GM19438 (cell line): ENCODE measurements around the gene RNH1.

ENCODE experiments used
- ATAC-seq: cut with Tn5 transposase; IDR thresholded peaks from one replicate; pipeline ENCODE4 v1.9.1; 2021; ENCODE audit warnings: low read depth; ENCODE audit not compliant: unreplicated experiment

RNH1 gene

GRCh38 chr11:537622-538430 lies 30.8 kb upstream of the RNH1 start:
- no peak for ATAC-seq

GRCh38 chr11:536841-537621 lies 30.0 kb upstream of the RNH1 start, which contains the start of gene LRRC56:
Gene LRRC56, plus strand, starts transcription at chr11:537527. Its CDS starts 3,158 bp downstream, at chr11:540685.
- peak; percentile 57 for ATAC-seq

- ATAC-seq, result peak; percentile 63
These were observed 28.7 kb upstream of the RNH1 start, which contains the start of gene HRAS for GRCh38 chr11:535519-536454. Gene HRAS, minus strand, starts transcription at chr11:535576.

- peak; percentile 7 for ATAC-seq
These were observed 28.1 kb upstream of the RNH1 start for GRCh38 chr11:535210-535518.

- peak; percentile 2 for ATAC-seq
These were observed 27.6 kb upstream of the RNH1 start for GRCh38 chr11:534396-535209.

- ATAC-seq, result no peak
These were observed 26.7 kb upstream of the RNH1 start for GRCh38 chr11:533586-534395.

- ATAC-seq, result no peak
These were observed 26.0 kb upstream of the RNH1 start for GRCh38 chr11:532986-533585.

GRCh38 chr11:532527-532985 lies 25.5 kb upstream of the RNH1 start:
- no peak for ATAC-seq

GRCh38 chr11:531919-532526 lies 25.0 kb upstream of the RNH1 start:
- no peak for ATAC-seq

DNA sequence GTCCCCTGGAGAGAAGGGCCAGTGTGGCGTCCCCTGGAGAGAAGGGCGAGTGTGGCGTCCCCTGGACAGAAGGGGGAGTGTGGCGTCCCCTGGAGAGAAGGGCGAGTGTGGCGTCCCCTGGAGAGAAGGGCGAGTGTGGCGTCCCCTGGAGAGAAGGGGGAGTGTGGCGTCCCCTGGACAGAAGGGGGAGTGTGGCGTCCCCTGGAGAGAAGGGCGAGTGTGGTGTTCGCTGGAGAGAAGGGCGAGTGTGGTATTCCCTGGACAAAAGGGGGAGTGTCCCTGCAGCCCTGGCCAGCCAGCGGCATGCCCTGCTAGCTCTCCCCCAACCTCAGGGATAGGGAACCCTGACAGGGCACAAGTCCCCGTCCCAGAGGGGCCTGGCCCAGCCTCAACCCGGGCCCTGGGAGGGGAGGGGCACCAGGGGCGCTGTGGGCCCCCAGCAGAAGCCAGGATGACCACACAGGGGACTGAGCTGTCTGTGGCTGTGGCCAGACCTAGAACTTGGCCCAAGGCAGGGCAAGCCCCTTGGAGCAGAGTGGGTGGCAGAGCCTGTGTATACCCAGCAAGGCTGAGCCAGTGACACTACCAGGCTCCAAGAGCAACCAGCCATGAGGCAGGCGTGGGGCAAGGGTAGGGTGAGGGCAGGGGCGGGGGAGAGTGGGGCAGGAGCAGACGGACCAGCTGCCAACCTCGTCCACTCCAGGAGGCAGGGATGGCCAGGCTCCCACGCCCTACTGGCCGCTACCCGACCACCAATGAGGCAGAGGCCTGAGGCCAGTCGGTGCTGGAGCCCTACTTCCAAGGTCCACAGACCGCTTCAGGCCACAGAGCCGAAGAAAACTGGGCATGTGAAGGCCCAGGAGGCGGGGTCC lies 24.2 kb upstream of the RNH1 start:
- ATAC-seq, result no peak

DNA sequence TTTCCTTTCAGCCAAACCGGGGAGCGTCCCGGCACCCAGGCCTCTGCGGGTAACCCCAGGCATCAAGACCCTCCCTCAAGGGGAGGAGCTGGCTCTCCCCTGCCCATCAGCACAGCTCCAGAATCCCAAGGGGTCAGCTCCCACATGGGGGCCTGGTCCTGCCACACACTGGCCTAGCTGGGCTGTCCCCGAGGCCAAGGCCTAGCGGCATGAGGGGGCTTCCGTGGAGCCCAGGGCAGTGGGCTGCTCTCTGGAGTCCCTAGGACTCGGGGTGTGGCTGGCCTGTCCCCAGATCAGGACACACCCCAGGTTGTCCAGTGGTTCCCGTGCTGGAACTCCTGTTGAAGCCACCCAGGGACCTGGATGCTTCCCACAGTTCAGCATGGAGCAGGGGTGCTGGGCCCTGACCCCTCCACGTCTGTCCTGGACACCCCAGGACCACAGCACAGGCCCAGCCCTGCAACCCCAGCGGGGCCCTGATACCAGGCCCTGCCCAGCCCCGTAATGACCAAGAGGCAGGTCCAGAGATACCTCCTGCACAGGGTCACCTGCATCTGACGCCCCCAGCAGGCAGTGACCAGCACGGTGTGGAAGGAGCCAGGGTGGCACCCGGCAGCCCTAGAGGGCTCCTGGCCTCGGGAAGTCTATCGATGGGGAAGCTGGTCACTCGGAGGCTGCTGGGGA lies 22.8 kb upstream of the RNH1 start:
- no peak for ATAC-seq

DNA sequence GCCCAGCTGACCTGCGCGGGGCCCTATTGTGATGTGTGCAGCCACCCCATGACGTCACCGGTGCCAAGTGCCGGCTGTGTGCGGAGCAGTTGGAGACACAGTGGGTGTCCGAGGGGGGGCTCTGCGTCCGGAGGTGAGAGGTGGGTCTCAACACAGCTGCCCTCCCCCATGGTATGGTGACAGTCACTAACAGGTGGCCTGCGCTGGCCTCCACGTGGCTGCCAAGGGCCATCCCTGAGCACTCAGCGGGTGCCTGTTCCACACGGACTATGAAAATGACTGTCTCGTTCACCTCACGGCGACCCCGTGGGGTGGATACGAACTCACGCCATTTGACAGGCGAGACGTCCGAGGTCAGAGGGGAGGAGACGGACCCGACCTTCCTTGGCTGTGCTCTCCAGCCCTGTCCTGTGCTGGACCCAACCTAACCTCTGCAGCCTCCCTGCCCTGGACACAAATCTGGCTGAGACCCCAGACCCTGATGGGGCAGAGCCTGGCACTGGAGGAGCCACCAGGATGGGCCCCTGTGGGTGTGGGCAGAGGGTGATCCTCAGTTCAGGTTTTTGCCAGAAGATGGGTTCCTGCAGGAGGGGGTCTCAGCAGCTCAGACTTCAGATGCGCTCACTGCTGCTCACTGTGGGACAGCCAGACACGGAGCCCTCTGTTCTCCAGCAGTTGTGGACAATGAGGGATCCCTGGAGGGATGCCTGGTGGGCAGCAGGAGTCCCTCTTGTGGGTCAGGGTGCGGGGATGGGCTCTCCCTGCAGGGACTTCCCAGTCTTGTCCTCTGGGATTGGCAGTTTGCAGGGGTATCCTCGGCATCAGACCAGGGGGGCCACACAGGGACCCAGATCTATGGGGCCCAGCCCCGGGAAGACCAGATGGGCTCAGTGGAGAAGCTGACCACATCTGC lies 22.0 kb upstream of the RNH1 start:
- ATAC-seq, result no peak

GRCh38 chr11:528166-528814 lies 21.2 kb upstream of the RNH1 start:
- no peak for ATAC-seq

GRCh38 chr11:526192-526591 lies 19.1 kb upstream of the RNH1 start:
- no peak for ATAC-seq

DNA sequence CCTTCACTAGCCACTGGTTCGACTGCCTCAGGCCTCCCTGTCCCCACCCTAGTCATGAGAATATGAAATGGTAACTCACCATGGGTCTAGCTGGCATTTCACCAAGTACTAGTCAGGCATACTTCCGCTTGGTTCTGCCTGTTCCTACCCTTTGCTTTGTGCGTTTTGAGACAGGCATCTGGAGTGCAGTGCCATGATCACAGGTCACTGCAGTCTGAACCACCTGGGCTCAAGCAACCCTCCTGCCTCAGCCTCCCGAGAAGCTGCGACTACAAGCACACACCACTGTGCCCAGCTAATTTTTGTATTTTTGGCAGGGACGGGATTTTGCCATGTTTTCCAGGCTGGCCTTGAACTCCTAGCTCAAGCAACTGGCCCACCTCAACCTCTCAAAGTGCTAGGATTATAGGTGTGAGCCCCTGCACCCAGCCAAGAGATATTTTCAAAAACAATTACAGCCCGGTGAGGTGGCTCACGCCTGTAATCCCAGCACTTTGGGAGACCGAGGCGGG lies 14.2 kb upstream of the RNH1 start:
- ATAC-seq, result no peak
